Activated naive CD4-positive, alpha-beta T cell (primary cell): ENCODE results near the gene CTNND2.
"Not testable (repeated sequence)": the region's sequence is repeated elsewhere in the genome, so short reads cannot be mapped to it uniquely, and the experiment has no call there.

ENCODE experiments used
- DNase-seq, 4 experiments: peaks; one replicate each; lab custom pipeline; 2025; lab: John Stamatoyannopoulos, UW

CTNND2 gene

DNA sequence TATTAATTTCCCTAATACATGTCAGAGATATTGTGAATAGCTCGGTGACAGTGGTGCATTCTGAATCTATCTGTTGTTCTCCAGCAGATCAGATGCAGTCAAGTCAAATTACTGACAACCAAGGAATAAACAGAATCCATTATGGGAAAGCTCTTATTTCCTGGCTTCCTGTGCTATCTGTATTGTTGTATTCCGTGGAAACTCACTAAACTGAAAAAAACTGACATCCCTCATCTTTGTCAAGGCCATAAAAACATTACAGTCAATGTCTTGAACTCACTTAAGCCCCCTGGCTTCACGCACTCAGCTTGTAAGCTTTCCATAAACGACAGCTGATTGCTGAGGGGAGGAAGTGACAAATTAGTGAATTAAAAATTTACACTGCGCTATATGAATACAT is 245.9 kb downstream of the CTNND2 start:
- DNase-seq, result no peak

- no peak for DNase-seq
Measured at GRCh38 chr5:11656916-11657315, 247.3 kb downstream of the CTNND2 start.

DNA sequence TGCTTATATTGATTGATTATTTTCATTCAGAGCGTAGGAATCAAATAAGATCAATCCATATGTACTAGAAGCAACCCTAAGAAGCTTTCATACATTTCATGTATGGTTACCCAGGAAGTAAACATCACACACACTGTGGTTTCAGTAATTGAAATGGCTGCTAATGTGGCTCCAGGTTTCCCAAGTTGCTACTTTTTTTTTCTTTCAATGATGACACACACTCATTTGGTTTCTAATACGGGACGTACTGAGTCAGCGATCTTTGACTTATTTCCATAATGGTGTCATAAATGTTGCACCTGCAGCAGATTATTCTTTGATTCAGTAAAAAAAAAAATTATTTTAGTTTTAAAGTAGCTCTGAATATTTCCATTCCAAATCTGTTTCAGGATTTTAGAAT is 248.6 kb downstream of the CTNND2 start:
- DNase-seq, result no peak

DNA sequence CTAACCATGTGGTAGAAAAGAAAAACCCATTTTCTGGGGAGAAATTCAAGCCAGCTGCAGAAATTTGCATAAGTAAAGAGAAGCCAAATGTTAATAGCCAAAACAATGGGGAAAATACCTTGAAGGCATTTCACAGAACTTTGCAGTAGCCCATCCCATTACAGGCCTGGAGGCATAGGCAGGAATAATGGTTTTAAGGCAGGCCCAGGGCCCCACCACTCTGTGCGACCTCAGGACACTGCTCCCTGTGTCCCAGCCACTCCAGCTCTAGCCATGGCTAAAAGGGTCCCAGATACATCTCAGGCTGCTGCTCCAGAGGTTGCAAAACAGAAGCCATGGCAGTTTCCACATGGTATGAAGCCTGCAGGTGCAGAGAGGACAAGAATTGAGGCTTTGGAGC is 253.3 kb downstream of the CTNND2 start:
- DNase-seq, result no peak

- DNase-seq, result no peak
Measured at GRCh38 chr5:11646141-11646540, 258.1 kb downstream of the CTNND2 start.

GRCh38 chr5:11642438-11642837 is 261.8 kb downstream of the CTNND2 start:
- no peak for DNase-seq

DNA sequence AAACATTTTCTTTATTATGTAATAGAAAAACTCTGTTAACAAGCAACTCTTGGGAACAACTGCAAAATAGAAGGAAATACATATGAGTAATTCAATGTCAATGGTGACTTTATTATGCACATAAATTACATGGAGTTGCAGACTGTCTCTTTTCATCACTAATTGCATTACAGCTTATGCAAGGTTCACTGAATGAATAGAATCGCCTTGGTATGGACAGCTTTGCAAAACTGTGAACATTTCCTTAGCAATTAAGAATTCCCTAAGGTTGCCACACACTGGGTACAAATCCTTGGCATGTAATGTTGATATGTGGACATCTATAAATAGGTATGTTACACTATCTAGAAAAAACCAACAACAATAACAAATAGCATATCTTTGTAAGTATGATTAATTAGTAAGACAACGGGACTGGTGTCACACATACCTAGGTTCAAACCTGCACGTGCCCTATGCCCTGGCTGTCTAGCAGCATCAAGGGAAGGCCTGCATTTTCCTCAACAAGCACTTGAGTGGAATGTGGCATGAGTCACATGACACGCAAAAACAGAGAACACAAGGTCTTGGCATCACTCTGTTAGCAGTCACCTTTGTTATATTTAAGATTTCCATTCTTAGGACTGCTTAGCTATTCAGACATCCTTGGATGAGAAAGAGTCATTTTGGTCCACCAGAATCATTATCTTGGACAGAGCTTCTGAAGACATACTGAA is 263.9 kb downstream of the CTNND2 start:
- no peak for DNase-seq

GRCh38 chr5:11622785-11623184 is 281.5 kb downstream of the CTNND2 start:
- no peak for DNase-seq

DNA sequence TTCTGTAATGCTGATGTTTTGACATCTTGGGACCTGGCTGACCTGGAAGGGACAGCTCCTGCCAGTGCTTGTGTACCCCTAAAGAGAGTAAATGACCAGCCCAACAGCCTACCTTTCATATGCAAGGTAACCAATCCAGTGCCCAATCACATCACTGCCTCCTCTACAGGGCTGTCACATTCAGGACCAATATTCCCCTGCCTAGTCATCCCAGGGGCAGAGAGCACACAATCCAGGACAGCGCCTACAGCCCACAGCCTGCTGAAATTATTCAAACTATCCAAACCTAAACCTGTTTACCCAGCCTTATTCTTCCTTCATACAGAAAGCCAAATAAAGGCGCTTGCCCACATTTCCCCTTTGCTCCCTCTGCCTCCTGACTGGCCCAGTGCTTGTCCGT is 284.1 kb downstream of the CTNND2 start:
- DNase-seq, result no peak

DNA sequence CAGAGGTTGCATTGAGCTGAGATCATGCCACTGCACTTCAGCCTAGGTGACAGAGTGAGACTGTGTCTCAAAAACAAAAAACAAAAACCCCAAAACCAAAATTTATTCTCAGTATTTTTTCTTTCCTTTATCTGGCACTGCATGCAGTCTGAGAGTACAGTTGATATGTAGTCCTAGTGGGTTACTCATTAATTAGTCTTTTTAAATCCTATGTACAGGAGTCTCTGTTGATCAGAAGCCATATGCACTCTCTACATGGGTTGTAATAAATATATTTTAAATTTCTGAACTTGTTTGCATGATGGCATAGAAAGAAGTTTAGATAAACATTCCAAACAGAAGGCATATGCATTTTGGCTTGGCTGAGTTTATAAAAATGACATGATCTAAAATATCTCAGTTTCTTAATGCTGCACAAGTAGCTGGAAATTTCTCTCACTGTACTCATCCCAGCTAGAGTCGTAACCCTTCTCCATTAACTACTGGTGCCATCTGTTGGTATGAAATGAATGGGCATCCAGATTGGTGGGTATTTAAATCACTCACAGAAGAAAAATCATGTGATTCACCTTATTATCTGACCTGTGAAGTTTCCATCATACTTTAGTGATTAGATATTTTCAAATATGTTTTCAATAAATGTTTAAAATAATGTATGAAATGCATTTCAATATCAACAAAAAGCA is 284.8 kb downstream of the CTNND2 start:
- no peak for DNase-seq

- DNase-seq, result no peak
Measured at GRCh38 chr5:11617080-11617479, 287.2 kb downstream of the CTNND2 start.

- not testable (repeated sequence) for DNase-seq
Measured at GRCh38 chr5:11616624-11617023, 287.6 kb downstream of the CTNND2 start.

DNA sequence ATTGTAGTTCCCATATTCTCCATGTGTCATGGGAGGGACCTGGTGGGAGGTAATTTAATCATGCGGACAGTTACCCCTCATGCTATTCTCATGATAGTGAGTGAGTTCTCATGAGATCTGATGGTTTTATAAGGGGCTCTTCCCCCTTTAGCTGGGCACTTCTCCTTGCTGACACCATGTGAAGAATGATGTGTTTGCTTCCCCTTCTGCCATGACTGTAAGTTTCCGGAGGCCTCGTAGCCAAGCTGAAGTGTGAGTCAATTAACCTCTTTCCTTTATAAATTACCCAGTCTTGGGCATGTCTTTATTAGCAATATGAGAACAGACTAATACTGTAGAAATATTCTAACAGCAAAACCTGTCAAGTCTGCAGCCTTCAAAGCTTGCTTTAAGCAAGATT is 293.2 kb downstream of the CTNND2 start:
- DNase-seq, result no peak

DNA sequence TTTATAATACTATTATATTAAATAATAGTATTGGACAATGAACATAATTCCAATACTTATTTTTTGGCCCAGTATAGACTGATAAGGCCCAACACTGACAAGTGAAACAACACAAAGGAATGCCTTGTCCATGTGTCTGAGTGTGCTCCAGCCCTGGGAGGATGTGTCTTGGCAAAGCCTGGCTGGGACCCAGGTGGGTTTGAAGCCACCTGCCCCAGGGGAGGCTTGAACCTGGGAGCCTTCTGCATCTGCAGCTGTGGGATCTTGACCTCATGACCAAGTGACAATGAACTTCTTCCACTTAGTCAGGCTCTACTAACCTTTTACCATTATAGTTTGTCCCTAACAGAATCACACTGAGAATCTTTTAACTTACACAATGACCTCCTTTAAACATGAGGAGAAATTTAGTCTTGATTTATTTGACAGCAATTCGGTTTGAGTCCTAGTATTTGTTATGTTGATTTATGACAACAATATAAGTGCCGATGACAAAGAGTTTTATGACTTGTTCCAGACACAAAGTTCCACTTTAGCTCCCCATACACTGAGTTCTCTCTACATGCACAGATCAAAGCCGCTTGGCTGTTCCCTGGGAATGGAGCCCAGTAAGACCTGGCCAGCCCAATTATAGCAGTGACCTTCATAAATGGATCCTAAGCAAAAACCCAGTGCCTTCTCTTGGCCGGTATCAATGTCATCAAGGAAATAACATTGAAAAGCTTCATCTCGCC is 294.5 kb downstream of the CTNND2 start:
- DNase-seq, result no peak

- no peak for DNase-seq
Measured at GRCh38 chr5:11608530-11608929, 295.7 kb downstream of the CTNND2 start.

DNA sequence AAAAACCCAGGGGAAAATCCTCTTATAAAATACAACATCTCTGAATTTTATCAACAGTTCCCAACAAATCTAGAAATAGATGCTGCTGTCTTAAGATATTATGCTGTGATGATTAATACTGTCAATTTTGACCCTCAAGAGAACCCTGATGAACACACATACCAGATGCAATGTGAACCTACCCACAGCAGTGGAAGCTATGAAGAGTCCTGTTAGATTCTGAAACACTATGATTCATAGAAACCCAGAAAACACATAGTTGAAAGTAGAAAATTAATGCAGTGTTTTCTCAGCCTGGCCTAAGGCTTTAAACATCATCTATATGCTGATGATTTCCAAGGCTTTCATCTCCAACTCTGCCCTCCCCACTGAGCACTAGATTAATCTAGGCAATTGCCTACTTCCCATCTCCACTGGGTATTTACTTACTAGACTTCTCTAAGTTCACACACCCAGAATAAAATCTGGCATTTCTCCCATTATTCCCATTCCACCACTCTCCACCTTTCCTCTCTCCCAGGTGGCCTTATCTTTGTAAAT is 296.2 kb downstream of the CTNND2 start:
- DNase-seq, result no peak

DNA sequence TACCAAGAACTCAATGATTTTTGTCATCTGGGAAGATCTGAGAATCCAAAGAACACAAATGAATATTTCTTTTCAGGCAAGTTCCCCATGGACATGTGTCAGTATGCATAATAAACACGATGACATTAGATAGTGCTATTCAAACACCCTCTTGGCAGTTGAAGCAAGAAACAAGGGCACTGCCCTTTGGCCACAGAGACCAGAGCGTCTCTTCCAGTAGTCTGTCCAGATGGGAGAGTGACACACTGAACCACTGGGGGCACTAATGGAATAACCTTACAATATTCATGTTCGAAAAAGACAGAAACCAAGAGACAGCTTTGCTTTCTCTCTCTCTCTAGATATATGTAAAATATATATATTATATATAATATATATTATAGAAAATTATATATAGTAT is 301.9 kb downstream of the CTNND2 start:
- no peak for DNase-seq

GRCh38 chr5:11599499-11599898 is 304.7 kb downstream of the CTNND2 start:
- no peak for DNase-seq

DNA sequence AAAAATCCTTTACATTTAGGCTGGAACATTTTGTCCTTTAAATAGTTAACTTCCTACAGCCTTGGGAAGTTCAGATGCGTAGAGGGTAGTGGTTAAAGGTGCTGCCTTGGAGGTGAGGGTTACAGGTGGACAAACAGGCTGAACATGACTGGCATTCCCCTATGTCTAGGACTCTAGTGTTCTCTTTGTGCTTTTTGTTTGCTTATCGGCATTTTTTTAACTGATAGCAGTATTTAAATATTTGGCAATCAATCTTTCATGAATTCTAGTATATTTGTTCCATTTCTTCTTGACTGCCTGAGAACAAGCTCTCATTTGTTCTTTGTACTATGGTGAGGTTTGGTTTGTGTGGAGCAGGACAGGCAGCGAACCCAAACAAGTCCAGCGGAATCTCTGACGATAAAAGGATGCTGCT is 307.6 kb downstream of the CTNND2 start:
- no peak for DNase-seq

DNA sequence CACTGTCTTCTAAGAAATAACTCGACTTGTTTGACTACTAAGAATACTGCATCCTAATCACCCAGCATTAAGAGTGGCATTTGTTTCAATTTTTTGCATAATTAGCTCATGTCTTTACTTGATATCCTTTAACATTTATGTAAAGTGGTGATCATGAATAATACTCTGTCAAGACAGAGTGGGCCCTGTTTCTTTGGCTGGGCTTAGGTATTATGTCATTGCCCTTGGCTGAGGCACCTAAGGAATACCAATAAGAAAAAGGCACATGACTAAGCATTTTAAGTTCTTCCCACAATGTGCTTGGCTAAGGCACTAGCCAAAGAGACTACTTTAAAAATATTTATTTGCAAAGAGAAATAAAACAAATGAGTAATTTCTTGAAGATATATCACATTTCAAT is 308.1 kb downstream of the CTNND2 start:
- no peak for DNase-seq

GRCh38 chr5:11595045-11595444 is 309.2 kb downstream of the CTNND2 start:
- no peak for DNase-seq

GRCh38 chr5:11594021-11594420 is 310.2 kb downstream of the CTNND2 start:
- DNase-seq, result no peak

DNA sequence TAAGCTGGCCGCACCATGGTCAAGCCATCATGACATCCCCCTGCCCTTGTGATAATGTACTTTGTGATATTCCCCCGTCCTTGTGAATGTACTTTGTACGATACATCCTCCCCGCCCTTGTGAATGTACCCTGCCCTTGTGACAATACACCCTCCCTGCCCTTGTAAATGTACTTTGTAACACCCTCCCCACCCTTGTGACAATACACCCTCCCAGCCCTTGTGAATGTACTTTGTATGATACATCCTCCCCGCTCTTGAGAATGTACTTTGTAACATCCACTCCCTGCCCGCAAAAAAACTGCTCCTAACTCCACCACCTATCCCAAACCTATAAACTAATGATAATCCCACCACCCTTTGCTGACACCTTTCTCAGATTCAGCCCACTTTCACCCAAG is 313.8 kb downstream of the CTNND2 start:
- no peak for DNase-seq
